ENCODE measurements around the gene TSC22D2. TPM values are rescaled to one million over a fixed set of nuclear protein-coding genes. Genes with fewer than 3 reads are reported as not detected.
"Not testable (repeated sequence)": the region's sequence is repeated elsewhere in the genome, so short reads cannot be mapped to it uniquely, and the experiment has no call there.

The TSC22D2 gene
- total RNA-seq, 4 donors from 2014 or later = 8.5 to 20.0 (median 15.2) TPM

DNA sequence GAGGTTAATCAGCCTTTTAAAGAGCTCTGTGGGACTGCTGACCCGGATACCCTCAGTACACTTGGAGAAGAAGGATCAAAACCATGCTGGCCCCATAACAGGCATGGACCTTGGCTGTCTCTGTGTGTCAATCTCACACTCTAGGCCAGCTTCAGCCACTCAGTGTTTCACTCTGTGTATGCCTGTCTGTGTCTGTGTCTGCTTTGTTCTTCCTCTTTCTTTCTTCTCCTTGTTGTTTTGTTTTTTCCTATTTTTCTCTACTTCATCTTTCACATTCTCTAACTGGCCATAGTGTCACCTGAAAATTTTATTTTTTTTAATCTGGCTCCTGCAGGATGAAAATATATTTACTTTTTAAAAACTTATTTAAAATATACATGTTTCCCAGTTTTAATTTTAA lies 87.1 kb downstream of the TSC22D2 start:
- 88% methylated on average over 1 of the region's 1 CpG for WGBS, 2 donors
- Histone ChIP-seq H3K4me3 (no peak overlapping the region), H3K36me3 (no peaks in the 10 kb centered on the region), H3K27me3 (no peaks in the 10 kb centered on the region), H3K27ac (no peak overlapping the region), H3K9me3 (no peaks in the 10 kb centered on the region), H3K4me1 (no peaks in the 10 kb centered on the region)
- intact Hi-C loops (cut with DNase I) = loop anchor here (10.0 kb wide), 2 partner anchors 80 to 210 kb away; no protein-coding TSS in a partner anchor
- DNase-seq = no peak
- TF ChIP-seq CTCF (IDR thresholded peaks at IDR 0.05) = no peak

DNA sequence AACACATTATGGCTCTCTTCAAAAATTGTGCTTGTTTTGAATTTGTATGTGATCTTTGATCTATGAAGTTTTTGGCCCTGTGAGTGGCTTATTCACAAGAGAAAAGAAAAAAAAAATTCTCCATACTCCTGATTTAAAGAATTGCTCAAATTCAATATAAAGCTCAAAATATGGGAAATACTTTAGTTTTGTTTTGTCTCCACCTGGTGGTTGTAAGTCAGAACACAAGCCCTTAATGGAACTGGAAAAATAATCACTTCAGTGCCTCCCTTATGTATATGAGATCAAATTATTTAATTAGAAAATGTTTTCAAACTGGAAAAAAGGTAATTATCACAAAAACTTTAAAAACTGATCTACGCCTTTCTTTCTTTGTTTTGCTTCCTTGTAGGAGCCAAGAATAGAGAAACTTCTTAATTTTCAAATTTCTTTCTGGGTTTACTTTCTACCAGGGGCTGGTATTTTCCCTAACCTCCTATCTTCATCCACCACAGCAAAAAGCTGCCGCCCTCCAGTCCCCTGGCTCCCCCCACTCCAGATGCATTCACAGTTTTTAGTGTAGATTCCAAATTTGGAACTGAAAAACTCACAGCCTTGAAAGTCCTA lies 87.6 kb downstream of the TSC22D2 start:
- DNase-seq = no peak
- TF ChIP-seq CTCF (IDR thresholded peaks at IDR 0.05) (peak; percentile 59 to 91 (median 84)), POLR2A (IDR thresholded peaks at IDR 0.05) (no peak)
- no peaks in the 10 kb centered on the region for H3K36me3 ChIP-seq
- H3K4me1 ChIP-seq = no peaks in the 10 kb centered on the region
- no peak overlapping the region for H3K27ac ChIP-seq
- H3K27me3 ChIP-seq = no peaks in the 10 kb centered on the region
- no peak overlapping the region for H3K4me3 ChIP-seq
- intact Hi-C loops (cut with DNase I) = loop anchor here (10.0 kb wide), 2 partner anchors 81 to 211 kb away; no protein-coding TSS in a partner anchor
- 0 to 1% methylated on average over 2 of the region's 2 CpGs for WGBS, 2 donors
- no peaks in the 10 kb centered on the region for H3K9me3 ChIP-seq

GRCh38 chr3:150497956-150498355 lies 89.9 kb downstream of the TSC22D2 start:
- intact Hi-C loops (cut with DNase I) = loop anchor here (10.0 kb wide), 2 partner anchors 83 to 213 kb away; no protein-coding TSS in a partner anchor
- no peak for DNase-seq
- TF ChIP-seq POLR2A (IDR thresholded peaks at IDR 0.05) (no peak), CTCF (IDR thresholded peaks at IDR 0.05) (no peak)
- no peaks in the 10 kb centered on the region for H3K36me3 ChIP-seq
- H3K4me1 ChIP-seq = no peaks in the 10 kb centered on the region
- H3K27me3 ChIP-seq = no peaks in the 10 kb centered on the region
- no peak overlapping the region for H3K4me3 ChIP-seq
- no peaks in the 10 kb centered on the region for H3K9me3 ChIP-seq
- no peak overlapping the region for H3K27ac ChIP-seq
- 31 to 50% methylated on average over 2 of the region's 2 CpGs for WGBS, 2 donors

DNA sequence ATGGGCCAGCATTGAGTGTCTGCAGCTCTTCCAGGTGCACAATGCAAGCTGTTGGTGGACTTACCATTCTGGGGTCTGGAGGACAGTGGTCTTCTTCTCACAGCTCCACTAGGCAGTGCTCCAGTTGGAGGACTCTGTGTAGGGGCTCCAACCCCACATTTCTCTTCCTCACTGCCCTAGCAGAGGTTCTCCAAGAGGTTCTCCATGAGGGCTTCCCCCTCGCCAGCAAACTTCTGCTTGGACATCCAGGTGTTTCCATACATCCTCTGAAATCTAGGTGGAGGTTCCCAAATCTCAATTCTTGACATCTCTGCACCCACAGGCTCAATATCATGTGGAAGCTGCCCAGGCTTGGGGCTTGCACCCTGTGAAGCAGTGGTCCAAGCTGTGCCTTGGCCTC lies 92.9 kb downstream of the TSC22D2 start:
- H3K9me3 ChIP-seq; H3K27ac ChIP-seq; H3K27me3 ChIP-seq; DNase-seq; H3K4me3 ChIP-seq; H3K4me1 ChIP-seq; intact Hi-C loops (cut with DNase I); H3K36me3 ChIP-seq: not testable (repeated sequence)
- 75 to 80% methylated on average over 1 of the region's 1 CpG for WGBS, 2 donors

DNA sequence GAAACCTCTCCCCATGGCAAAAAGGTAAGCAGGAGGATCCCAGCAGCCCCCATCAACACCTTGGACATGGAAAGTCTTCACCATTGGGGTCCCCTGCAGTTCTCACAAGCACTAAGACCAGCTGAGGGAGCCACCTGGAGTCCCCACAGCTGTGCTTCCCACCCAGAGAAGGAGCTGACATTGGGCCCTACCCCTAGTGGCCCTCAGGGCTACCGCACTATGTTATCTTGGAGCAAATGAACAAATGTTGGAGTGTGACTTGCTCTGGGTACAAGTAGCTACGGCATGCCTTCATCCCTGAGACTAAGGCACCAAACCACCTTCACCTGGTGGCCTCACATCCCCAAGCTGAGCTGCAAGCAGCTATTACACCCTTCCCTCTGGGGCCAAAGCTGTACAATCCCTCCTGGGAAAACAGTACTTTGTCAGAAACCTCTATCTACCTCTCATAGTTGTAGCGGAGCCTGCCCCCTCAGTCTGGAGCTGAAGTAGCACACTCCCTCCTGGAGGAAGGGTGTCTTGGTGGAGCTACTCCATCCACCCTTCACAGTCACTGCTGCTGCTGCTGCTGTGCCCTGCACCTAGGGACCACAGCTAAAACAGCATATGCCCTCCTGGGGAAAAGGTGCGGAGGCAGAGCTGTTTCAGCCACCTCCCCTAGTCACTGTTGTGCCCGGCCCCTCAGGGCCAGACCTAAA lies 95.5 kb downstream of the TSC22D2 start:
- Histone ChIP-seq H3K4me3 (no peak overlapping the region), H3K4me1 (no peaks in the 10 kb centered on the region), H3K9me3 (no peaks in the 10 kb centered on the region), H3K36me3 (no peaks in the 10 kb centered on the region), H3K27ac (no peak overlapping the region), H3K27me3 (no peaks in the 10 kb centered on the region)
- intact Hi-C loops (cut with DNase I) = no loop called here
- no peak for DNase-seq
- 89 to 100% methylated on average over 1 to 3 of the region's 5 CpGs for WGBS, 2 donors
- TF ChIP-seq CTCF (IDR thresholded peaks at IDR 0.05) = no peak
- TF ChIP-seq POLR2A (IDR thresholded peaks at IDR 0.05) = no peak
